ENCODE results near the gene PYURF.

PYURF gene

GRCh38 chr4:88539322-88540068 is 15.9 kb upstream of the PYURF start:
- TF ChIP-seq RAD21 (IDR thresholded peaks at IDR 0.05; ENCODE audit: low read depth): peak; percentile 86

- TF ChIP-seq FOXM1 (IDR thresholded peaks at IDR 0.05; ENCODE audit: borderline replicate concordance, low read depth) (no peak), TAF1 (IDR thresholded peaks at IDR 0.05; ENCODE audit: low read depth) (no peak), TCF12 (IDR thresholded peaks at IDR 0.05; ENCODE audit: low read depth) (no peak), CEBPB (IDR thresholded peaks at IDR 0.05) (no peak), RAD21 (IDR thresholded peaks at IDR 0.05; ENCODE audit: low read depth) (no peak), NFIC (IDR thresholded peaks at IDR 0.05) (no peak), REST (IDR thresholded peaks at IDR 0.05; ENCODE audit: low read depth) (no peak)
- TF ChIP-seq, protein P1, sequence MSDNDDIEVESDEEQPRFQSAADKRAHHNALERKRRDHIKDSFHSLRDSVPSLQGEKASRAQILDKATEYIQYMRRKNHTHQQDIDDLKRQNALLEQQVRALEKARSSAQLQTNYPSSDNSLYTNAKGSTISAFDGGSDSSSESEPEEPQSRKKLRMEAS (IDR thresholded peaks at IDR 0.05): no peak
These were observed 14.1 kb upstream of the PYURF start for GRCh38 chr4:88537709-88538108.

DNA sequence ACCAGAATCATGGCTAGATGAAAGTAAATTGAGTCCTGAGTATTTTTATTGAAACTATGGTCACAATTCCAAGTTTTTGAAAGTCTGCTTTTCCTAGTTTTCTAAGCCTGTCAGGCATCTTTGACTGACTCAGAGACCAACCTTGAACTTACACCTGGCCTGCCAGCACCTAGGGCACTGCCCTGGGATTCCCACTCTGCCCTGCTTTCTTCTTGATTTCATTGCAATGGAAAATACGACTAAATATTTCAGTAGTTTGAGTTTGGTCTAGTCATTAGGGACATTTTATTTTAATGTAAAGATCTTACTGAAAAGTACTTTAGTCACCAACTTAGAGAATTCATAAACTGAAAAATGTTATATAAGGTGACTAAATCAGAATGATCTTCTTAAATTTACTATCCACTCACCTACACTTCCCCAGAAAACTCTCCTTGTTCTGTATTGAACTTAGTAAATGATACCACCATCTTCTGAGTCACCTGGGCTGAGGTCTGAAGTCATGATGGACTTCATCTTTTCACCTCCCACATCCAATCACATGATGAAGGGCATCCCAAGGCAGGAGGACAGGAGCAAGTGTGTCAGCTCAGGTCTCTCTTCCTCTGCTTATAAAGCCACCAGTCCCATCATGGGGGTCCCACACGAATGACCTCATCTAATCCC is 11.6 kb upstream of the PYURF start:
- no peak for TF ChIP-seq REST (IDR thresholded peaks at IDR 0.05; ENCODE audit: low read depth)

DNA sequence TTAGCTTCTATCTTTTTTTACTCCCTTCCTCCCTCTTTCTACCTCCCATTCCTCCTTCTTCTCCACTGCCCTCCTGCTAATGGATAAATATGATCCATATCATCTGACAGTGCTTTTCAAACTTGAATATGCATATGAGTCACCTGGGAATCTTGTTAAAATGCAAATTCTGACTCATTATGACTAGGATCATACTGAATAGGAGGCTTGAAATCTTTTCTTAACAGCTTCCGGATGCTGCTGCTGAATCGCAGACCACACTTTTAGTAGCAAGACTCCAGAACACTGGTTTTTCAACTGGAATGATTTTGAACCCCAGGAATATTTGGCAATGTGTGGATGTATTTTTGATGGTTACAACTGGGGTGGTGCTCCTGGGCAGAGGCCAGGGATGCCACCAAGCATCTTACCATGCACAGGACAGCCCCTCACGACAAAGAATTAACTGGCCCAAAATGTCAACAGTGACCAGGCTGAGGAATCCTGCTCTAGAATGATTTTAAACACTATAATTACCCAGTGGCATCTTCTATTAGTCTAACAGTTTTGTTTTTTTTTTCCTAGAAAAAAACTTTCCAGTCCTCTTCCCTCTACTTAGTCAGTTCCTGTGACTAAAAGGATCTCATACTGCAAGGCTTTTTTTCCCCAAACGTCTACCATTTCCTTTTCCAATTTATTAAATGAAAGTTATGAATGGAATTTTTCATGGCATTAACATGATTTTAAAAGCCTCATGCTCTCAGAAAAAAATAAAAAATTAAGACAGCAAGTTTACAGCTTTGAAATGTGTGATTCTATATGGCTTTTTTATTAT is 10.6 kb upstream of the PYURF start:
- TF ChIP-seq FOXM1 (IDR thresholded peaks at IDR 0.05; ENCODE audit: borderline replicate concordance, low read depth) (no peak), TCF12 (IDR thresholded peaks at IDR 0.05; ENCODE audit: low read depth) (no peak), CREB1 (IDR thresholded peaks at IDR 0.05; ENCODE audit: low read depth) (no peak), CEBPB (IDR thresholded peaks at IDR 0.05) (no peak), USF1 (IDR thresholded peaks at IDR 0.05) (no peak), TEAD4 (IDR thresholded peaks at IDR 0.05) (no peak), NFIC (IDR thresholded peaks at IDR 0.05) (no peak), TAF1 (IDR thresholded peaks at IDR 0.05; ENCODE audit: low read depth) (no peak), YY1 (IDR thresholded peaks at IDR 0.05; ENCODE audit: low read depth) (no peak), EP300 (IDR thresholded peaks at IDR 0.05; ENCODE audit: borderline replicate concordance) (no peak), EGR1 (IDR thresholded peaks at IDR 0.05) (no peak), REST (IDR thresholded peaks at IDR 0.05; ENCODE audit: low read depth) (no peak), ZBTB7A (IDR thresholded peaks at IDR 0.05; ENCODE audit: low read depth) (no peak)
- TF ChIP-seq, protein P1 (IDR thresholded peaks at IDR 0.05): no peak

Measured in Ishikawa (cell line).